ENCODE results near the gene ADAM21.
A peak's percentile ranks its signal among the peaks of the same experiment; 100 is the strongest.
"Not testable (repeated sequence)": the region's sequence is repeated elsewhere in the genome, so short reads cannot be mapped to it uniquely, and the experiment has no call there.

The ADAM21 gene

GRCh38 chr14:70451874-70452273 is at the start of gene ADAM21:
Gene ADAM21 (plus strand): TSS chr14:70452174. CDS start chr14:70457500, 5,326 bp downstream.
- DNase-seq = no peak

DNA sequence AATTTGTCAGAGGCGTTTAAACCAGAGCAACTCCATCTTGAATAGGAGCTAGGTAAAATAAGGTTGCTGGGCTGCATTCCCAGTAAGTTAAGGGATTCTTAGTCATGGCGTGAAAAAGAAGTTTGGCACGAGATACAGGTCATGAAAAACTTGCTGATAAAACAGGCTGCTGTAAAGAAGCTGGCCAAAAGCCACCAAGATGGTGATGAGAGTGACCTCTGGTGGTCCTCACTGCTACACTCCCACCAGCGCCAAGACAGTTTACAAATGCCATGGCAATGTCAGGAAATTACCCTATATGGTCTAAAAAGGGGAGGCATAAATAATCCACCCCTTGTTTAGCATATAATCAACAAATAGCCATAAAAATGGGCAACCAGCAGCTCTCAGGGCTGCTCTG is 48.6 kb upstream of the ADAM21 start:
- DNase-seq = not testable (repeated sequence)

DNA sequence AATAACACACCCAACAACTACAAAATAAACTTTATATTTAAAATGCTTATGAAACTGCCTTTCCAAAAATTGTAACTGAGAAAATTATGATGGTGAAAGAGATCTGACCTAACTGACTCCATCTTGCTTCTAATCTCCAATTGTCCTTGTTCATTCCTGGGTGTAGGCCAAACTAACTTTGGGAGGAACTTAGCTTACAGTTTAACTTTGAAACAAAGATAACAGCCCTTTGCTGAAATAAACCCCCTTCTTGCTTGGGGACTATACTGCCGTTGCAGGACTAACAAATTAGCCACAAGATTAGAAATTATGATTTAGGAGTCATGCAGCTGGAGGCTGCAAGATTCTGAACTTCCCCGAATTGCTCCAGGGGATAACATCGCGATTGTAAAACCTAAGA is 45.8 kb upstream of the ADAM21 start:
- not testable (repeated sequence) for DNase-seq

GRCh38 chr14:70407621-70408020 is 44.4 kb upstream of the ADAM21 start:
- no peak for DNase-seq

GRCh38 chr14:70415788-70416187 is 36.2 kb upstream of the ADAM21 start:
- no peak for DNase-seq

- DNase-seq = peak in 1 of 2 experiments; percentile 28
These were observed 35.6 kb upstream of the ADAM21 start for GRCh38 chr14:70416338-70416724.

- peak; percentile 59 to 76 for DNase-seq
These were observed 35.1 kb upstream of the ADAM21 start, which contains the start of gene SYNJ2BP for GRCh38 chr14:70416725-70417349. Gene SYNJ2BP (minus strand): TSS chr14:70417090. CDS start chr14:70416963, 127 bp downstream.

DNA sequence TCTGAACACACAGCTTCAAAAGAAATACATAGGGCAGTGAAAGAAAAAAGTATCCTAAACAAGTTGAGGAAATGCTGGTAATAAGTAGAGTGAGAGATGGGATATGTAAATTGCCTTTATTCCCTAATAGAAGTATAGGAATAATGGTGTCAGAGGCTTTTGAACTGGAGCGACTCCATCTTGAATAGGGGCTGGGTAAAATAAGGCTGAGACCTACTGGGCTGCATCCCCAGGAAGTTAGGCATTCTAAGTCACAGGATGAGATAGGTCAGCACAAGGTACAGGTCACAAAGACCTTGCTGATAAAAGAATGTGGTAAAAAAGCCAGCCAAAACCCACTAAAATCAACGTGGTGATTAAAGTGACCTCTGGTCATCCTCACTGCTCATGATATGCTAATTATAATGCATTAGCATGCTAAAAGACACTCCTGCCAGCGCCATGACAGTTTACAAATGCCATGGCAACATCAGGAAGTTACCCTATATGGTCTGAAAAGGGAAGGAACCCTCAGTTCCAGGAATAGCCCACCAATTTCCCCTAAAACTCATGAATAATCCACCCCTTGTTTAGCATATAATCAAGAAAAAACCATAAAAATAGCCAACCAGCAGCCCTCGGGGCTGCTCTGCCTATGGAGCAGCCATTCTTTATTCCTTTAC is 32.6 kb upstream of the ADAM21 start:
- not testable (repeated sequence) for DNase-seq

DNA sequence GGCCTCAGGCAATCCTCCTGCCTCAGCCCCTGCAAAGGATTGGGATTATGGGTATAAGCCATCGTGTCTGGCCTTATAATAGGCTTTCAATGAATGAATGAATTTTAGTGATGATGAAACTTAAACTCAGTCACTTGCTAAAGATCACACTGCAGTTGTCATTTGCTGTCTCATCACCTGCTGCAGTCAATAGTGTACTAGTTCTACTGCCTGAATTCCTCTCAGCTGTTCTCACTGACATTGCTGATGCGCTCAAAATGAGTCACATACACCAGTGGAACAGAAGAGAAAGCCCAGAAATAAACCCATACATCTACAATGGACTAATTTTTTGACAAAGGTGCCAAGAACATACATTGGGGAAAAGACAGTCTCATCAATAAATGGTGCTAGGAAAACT is 29.4 kb upstream of the ADAM21 start:
- no peak for DNase-seq

DNA sequence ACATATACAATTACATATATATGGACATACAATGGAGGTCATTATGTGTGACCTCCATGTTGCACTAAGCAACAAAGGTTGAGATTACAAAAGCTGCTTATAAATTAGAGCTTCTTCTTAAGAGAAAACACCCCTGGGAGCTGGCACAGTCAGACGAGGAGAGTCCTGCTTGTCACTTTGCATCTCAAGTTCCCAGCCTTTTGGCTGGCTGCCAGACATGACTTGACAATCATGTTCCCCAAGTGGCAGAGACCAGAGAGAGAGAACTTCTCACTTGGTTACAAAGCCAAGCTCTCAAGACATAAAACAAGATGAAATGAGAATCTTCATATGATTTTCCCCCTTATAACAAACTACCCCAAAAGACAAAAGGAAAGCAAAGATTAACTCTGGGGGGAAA is 26.6 kb upstream of the ADAM21 start:
- no peak for DNase-seq

- DNase-seq = not testable (repeated sequence)
These were observed 25.4 kb upstream of the ADAM21 start for GRCh38 chr14:70426555-70426954.

DNA sequence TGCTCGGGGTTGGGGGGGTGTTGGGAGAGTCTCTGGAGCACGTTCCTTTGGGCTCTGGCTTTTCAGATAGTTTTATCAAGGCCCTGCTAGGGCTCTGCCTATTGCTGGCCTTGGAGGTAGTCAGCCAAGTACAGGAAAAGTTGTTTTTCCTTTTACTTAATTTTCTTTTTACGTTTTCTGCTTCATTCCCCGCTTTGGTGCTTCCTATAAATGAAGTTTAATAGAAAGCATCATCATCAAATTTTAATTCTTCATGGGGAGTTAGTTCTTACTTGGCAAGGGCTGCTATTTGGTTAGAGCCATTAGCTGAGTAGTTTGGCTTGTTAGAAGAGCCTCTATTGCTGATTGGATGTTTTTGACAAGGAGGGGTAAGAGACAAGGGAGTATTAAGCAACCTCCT is 15.1 kb upstream of the ADAM21 start:
- no peak for DNase-seq

DNA sequence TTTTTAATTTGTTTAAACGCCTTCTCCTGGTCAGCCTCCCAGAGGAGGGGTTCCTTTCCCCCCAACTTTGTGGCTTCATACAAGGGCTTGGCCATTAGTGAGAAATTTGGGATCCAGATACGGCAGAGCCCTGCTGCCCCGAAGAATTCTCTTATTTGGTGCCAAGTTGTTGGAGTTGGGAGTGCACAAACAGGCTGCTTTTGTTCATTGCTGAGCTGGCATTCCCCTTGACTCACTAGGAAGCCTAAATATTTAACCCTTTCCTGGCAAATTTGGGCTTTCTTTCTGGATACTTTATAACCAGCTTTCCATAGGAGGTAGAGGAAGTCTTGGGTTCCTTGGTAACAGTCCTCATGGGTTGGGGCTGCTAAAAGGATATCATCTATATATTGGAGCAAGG is 10.3 kb upstream of the ADAM21 start:
- DNase-seq = no peak

DNA sequence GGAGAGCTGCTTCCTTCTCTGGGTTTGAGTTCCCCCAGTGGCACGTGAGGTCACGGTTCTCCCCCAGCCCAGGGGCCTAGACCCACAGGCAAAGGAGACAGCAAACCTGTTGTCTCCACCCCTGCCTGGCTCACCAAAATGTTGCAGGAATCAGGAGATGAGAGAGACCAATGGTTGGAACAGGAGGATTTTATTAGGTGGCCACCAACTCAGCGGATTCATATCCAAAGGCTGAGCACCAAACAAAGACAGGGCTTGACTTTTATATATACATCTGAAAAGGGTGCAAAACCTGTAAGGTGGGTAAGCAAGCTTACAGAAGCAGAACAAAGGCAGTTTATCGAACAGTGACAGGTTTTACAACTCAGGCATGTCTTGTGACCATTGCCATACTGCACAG is 9.2 kb upstream of the ADAM21 start:
- no peak for DNase-seq

DNA sequence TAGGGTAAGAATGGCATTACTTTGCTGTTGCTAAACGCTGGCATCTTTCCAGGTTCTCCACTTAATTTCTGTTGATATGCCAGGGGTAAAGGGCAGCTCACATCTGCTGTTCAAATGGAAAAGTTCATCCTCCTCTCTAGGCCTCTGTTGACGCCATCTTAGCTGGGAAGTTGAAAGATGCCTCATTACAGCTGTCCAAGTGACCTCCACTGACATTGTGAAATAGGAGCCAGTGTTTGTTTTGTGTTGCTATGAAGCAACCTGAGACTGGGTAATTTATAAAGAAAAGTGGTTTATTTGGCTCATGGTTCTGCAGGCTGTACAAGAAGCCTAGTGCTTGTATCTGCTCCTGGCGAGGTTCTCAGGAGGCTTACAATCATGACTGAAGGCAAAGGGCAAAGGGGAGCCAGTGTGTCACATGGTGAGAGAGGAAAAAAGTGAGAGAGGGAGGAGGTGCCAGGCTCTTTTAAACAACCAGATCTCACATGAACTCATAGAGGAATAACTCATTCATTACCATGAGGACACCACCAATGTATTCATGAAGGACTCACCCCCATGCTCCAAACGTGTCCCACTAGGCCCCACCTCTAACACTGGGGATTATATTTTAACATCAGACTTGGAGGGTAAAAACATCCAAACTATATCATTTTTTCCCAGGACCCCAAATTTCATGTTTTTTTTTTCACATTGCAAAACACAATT is 3.2 kb upstream of the ADAM21 start:
- no peak for DNase-seq

- no peak for DNase-seq
These were observed 2.8 kb downstream of the ADAM21 start for GRCh38 chr14:70454731-70455130.

- DNase-seq = no peak
These were observed 16.8 kb downstream of the ADAM21 start for GRCh38 chr14:70468731-70469130.

DNA sequence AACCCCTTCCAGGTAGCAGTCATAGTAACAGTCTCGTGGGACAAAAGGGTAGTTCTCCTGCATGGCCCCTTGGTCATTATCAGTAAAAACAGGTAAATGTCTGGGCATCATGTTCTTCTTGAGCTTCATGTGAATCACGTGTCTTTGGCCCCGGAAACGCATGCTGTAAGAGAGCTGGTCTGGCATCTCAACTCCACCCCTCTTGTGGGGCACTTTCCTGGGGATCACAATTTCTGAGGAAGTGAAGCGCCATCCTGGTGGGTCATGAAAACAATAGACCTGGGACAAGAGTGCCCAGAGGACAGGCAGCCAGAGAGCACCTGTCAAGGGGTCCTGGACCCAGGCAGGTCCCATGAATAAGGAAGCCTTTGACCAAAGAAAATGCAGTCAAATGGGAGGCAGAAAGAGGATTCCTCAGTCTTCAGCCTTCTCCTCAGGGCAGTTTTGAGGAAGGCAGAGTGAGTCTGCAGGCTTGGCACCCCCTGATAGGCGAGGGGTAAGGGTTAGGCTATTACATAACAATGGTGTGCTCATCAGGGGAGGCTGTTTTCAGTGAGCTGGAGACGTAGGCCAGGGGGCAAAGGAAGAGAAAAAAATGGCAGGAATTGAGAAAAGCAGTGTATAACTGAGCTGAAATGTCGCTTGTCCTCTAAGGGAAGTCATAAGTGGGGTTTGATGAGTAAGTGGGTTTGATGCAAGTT is 19.0 kb downstream of the ADAM21 start:
- DNase-seq = not testable (repeated sequence)

DNA sequence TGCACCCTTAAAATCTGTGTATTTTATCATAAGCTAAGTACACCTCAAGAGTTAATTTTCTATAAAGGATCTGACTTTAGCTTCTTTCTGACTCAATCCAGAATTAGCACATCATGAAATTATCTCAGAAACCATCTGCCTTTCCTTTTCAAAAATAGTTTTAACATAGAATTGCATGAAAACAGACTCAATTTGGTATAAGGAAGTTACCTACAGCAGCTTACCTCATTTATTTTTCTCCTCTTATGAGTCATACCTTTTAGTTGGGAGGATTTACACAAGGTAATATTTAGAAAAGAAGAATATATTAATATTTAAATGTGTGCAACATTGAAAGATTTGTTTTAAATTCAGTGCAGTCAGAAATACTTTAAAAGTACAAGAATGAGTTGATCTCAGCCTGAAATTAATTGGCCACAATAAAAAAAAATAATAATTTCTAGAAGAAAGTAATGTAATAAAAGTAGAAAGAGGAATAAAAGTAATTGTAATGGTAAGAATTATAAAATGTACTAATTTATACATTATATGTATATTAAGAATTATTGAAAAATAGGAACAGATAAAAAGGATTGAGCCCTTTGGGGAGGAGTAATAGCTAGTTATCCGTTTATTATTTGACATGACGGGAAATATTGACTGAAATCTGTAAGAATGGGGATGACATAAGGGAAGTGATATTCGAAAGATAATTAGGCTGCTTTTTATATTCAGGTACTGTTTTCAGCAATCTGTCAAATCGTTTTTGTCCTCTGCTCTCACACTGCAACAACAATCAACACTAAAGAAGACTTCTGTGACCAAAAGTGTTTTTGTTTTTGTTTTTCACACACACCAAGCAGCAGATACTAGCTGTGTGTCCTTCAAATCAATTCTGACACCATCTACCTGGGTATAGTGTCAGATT is 20.5 kb downstream of the ADAM21 start:
- no peak for DNase-seq

GRCh38 chr14:70473825-70474224 is 21.9 kb downstream of the ADAM21 start:
- no peak for DNase-seq

- DNase-seq = peak; percentile 5 to 16
These were observed 23.5 kb downstream of the ADAM21 start for GRCh38 chr14:70475459-70475858.
